K562 (cell line): ENCODE results near the gene XPNPEP1. TPM values are rescaled to one million over a fixed set of nuclear protein-coding genes. Genes with fewer than 3 reads are reported as not detected.

Source experiments
- CXXC5 ChIP-seq: fragments of 250-450 bp; sonication (Bioruptor Pico); IDR thresholded peaks from 2 replicates; pipeline ENCODE4 v1.8.0; 2022; ENCODE audit warnings: inconsistent platforms, mild to moderate bottlenecking, moderate library complexity
- EP300 ChIP-seq: IDR thresholded peaks from 2 replicates; pipeline ENCODE4 v1.6.1; 2012; ENCODE audit warnings: low read length, improper control_type of control experiment
- FOXK1 ChIP-seq: sonication (generic); formaldehyde crosslinking; IDR thresholded peaks from 2 replicates; pipeline ENCODE4 v1.8.0; 2022; ENCODE audit warnings: missing genetic modification reagents, mild to moderate bottlenecking, borderline replicate concordance
- NR1H2 ChIP-seq: sonication (generic); formaldehyde crosslinking; IDR thresholded peaks from 2 replicates; pipeline ENCODE4 v1.4.0; 2020; ENCODE audit warnings: mild to moderate bottlenecking, missing genetic modification reagents
- NR2F6 ChIP-seq: fragments of 450-650 bp; formaldehyde crosslinking; IDR thresholded peaks from 2 replicates; pipeline ENCODE4 v1.4.0; 2020; ENCODE audit warnings: mild to moderate bottlenecking
- PPARD ChIP-seq: fragments of 250-450 bp; sonication (Bioruptor Pico); IDR thresholded peaks from 2 replicates; pipeline ENCODE4 v1.8.0; 2022; ENCODE audit warnings: inconsistent platforms, mild to moderate bottlenecking, moderate library complexity
- ZBTB1 ChIP-seq: sonication (generic); formaldehyde crosslinking; IDR thresholded peaks from 2 replicates; pipeline ENCODE4 v1.8.1; 2023; ENCODE audit warnings: missing genetic modification reagents, low read depth, mild to moderate bottlenecking, borderline replicate concordance
- ZKSCAN8 ChIP-seq: fragments of 200-800 bp; sonication (Bioruptor generic); IDR thresholded peaks from 2 replicates; pipeline ENCODE4 v1.6.1; 2016; ENCODE audit warnings: missing genetic modification characterization, missing compliant biosample characterization
- ZNF239 ChIP-seq: fragments of 250-450 bp; sonication (Bioruptor Pico); IDR thresholded peaks from 2 replicates; pipeline ENCODE4 v1.4.0; 2020; ENCODE audit warnings: mild to moderate bottlenecking
- ZNF384 ChIP-seq: IDR thresholded peaks from 2 replicates; pipeline ENCODE4 v1.6.1; 2012; ENCODE audit warnings: low read depth, low read length, improper control_type of control experiment
- ZNF444 ChIP-seq: fragments of 250-450 bp; sonication (Bioruptor Pico); IDR thresholded peaks from 2 replicates; pipeline ENCODE4 v1.4.0; 2020; ENCODE audit warnings: mild to moderate bottlenecking, moderate library complexity
- polyA plus RNA-seq, 8 experiments: library from polyadenylated mRNA; depleted of rRNA in 4 of 8; stranded (reverse) in 5 of 8; unstranded in 3 of 8; fragments of >200 nt; fragmentation: Nextera tagmentation in 2 of 8; fragmentation: Illumina TruSeq in 1 of 8; extraction: Ambion mirVana in 2 of 8; extraction: Trizol in 1 of 8; gene quantifications; 2 replicates each; pipeline versions ENCODE4 v1.2.1 to v1.2.3, GENCODE V29; 2011 to 2014; ENCODE audit warnings: inconsistent platforms in 1 of 8, missing spikeins in 1 of 8
- total RNA-seq, 7 experiments: library from RNA; depleted of rRNA in 6 of 7; stranded (reverse); fragments of >200 nt in 6 of 7; fragmentation: Illumina TruSeq in 2 of 7; extraction: Trizol in 2 of 7; gene quantifications; 2 replicates each; pipeline versions ENCODE4 v1.2.1 to v1.2.3, GENCODE V29; 2011 to 2021; ENCODE audit warnings: low replicate concordance in 1 of 7
- TF ChIP-seq, protein P1 (sequence below): fragments of 450-650 bp; IDR thresholded peaks from 2 replicates; pipeline ENCODE4 v1.6.1; 2016; ENCODE audit warnings: low read depth
- TF ChIP-seq, protein P2 (sequence below): IDR thresholded peaks from 2 replicates; pipeline ENCODE4 v1.6.1; 2016; ENCODE audit warnings: missing genetic modification characterization, missing compliant biosample characterization
- TF ChIP-seq, protein P3 (sequence below): sonication (generic); formaldehyde crosslinking; IDR thresholded peaks from 2 replicates; pipeline ENCODE4 v1.8.1; 2022; ENCODE audit warnings: missing genetic modification reagents
- TF ChIP-seq, protein P4 (sequence below): sonication (generic); formaldehyde crosslinking; IDR thresholded peaks from 2 replicates; pipeline ENCODE4 v1.8.0; 2023; ENCODE audit warnings: mild to moderate bottlenecking, missing genetic modification reagents

XPNPEP1 gene
- total and polyA plus RNA-seq, 9 of the 15 experiments (the other 6 are each of a cell fraction or from before 2014, with no cell fraction given) = 24.2 to 93.5 (median 40.1) TPM

DNA sequence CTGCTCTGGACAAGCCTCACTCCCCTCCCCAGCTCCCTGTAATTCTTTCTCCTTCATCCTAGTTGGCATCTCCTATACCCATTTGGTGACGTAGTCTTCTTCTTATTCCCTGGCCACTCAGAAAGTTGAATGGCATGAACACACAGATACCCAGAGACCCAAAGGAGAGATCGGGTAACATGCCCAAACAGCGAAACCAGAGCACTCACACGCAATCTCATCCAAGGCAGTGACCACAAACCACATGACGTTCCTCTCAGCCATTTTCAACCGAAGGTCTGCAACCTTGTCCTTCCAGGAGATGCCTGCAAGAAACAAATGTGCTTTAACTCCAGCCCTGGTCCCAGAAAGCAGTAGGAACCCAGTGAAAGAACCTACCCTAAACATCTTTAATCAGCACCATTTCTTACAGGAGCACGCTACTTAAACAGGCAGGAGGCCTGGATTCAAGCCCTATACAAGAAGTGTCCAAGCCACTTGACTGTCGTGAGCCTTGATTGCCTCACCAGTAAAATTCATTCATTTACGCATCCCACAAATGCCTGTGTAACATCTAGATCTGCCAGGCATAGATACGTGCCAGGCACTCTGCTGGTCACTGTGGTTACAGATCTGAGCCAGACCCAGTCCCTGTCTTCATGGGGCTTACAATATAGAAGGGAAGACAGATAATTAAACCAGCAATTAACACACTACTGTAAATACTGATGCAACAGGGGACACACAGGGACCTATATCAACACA lies 37.1 kb downstream of the XPNPEP1 start (continued):
- TF ChIP-seq, protein P1, sequence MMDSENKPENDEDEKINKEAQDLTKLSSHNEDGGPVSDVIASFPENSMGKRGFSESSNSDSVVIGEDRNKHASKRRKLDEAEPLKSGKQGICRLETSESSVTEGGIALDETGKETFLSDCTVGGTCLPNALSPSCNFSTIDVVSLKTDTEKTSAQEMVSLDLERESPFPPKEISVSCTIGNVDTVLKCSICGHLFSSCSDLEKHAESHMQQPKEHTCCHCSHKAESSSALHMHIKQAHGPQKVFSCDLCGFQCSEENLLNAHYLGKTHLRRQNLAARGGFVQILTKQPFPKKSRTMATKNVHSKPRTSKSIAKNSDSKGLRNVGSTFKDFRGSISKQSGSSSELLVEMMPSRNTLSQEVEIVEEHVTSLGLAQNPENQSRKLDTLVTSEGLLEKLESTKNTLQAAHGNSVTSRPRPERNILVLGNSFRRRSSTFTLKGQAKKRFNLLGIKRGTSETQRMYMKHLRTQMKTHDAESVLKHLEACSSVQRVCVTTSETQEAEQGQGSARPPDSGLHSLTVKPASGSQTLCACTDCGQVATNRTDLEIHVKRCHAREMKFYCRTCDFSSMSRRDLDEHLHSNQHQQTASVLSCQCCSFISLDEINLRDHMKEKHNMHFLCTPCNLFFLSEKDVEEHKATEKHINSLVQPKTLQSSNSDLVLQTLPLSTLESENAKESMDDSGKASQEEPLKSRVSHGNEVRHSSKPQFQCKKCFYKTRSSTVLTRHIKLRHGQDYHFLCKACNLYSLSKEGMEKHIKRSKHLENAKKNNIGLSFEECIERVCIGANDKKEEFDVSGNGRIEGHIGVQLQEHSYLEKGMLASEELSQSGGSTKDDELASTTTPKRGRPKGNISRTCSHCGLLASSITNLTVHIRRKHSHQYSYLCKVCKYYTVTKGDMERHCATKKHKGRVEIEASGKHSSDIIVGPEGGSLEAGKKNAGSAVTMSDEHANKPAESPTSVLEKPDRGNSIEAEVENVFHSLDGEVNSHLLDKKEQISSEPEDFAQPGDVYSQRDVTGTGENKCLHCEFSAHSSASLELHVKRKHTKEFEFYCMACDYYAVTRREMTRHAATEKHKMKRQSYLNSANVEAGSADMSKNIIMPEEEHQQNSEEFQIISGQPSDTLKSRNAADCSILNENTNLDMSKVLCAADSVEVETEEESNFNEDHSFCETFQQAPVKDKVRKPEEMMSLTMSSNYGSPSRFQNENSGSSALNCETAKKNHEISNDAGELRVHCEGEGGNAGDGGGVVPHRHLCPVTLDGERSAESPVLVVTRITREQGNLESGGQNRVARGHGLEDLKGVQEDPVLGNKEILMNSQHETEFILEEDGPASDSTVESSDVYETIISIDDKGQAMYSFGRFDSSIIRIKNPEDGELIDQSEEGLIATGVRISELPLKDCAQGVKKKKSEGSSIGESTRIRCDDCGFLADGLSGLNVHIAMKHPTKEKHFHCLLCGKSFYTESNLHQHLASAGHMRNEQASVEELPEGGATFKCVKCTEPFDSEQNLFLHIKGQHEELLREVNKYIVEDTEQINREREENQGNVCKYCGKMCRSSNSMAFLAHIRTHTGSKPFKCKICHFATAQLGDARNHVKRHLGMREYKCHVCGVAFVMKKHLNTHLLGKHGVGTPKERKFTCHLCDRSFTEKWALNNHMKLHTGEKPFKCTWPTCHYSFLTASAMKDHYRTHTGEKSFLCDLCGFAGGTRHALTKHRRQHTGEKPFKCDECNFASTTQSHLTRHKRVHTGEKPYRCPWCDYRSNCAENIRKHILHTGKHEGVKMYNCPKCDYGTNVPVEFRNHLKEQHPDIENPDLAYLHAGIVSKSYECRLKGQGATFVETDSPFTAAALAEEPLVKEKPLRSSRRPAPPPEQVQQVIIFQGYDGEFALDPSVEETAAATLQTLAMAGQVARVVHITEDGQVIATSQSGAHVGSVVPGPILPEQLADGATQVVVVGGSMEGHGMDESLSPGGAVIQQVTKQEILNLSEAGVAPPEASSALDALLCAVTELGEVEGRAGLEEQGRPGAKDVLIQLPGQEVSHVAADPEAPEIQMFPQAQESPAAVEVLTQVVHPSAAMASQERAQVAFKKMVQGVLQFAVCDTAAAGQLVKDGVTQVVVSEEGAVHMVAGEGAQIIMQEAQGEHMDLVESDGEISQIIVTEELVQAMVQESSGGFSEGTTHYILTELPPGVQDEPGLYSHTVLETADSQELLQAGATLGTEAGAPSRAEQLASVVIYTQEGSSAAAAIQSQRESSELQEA = no peak
- TF ChIP-seq, protein P2, sequence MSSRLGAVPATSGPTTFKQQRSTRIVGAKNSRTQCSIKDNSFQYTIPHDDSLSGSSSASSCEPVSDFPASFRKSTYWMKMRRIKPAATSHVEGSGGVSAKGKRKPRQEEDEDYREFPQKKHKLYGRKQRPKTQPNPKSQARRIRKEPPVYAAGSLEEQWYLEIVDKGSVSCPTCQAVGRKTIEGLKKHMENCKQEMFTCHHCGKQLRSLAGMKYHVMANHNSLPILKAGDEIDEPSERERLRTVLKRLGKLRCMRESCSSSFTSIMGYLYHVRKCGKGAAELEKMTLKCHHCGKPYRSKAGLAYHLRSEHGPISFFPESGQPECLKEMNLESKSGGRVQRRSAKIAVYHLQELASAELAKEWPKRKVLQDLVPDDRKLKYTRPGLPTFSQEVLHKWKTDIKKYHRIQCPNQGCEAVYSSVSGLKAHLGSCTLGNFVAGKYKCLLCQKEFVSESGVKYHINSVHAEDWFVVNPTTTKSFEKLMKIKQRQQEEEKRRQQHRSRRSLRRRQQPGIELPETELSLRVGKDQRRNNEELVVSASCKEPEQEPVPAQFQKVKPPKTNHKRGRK = no peak
- no peak for TF ChIP-seq PPARD
- TF ChIP-seq NR1H2 (CRISPR knock-in tag) = no peak
- TF ChIP-seq ZNF239 (CRISPR knock-in tag) = no peak
- TF ChIP-seq EP300 = no peak
- TF ChIP-seq, protein P3, sequence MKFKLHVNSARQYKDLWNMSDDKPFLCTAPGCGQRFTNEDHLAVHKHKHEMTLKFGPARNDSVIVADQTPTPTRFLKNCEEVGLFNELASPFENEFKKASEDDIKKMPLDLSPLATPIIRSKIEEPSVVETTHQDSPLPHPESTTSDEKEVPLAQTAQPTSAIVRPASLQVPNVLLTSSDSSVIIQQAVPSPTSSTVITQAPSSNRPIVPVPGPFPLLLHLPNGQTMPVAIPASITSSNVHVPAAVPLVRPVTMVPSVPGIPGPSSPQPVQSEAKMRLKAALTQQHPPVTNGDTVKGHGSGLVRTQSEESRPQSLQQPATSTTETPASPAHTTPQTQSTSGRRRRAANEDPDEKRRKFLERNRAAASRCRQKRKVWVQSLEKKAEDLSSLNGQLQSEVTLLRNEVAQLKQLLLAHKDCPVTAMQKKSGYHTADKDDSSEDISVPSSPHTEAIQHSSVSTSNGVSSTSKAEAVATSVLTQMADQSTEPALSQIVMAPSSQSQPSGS (CRISPR knock-in tag) = no peak
- no peak for TF ChIP-seq ZNF384
- TF ChIP-seq, protein P4, sequence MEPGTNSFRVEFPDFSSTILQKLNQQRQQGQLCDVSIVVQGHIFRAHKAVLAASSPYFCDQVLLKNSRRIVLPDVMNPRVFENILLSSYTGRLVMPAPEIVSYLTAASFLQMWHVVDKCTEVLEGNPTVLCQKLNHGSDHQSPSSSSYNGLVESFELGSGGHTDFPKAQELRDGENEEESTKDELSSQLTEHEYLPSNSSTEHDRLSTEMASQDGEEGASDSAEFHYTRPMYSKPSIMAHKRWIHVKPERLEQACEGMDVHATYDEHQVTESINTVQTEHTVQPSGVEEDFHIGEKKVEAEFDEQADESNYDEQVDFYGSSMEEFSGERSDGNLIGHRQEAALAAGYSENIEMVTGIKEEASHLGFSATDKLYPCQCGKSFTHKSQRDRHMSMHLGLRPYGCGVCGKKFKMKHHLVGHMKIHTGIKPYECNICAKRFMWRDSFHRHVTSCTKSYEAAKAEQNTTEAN (CRISPR knock-in tag) = no peak
- no peak for TF ChIP-seq CXXC5 (CRISPR knock-in tag)
- no peak for TF ChIP-seq ZKSCAN8 (CRISPR knock-in tag)
- TF ChIP-seq ZBTB1 (CRISPR knock-in tag) = no peak
- no peak for TF ChIP-seq NR2F6 (CRISPR knock-in tag)
- no peak for TF ChIP-seq FOXK1 (CRISPR knock-in tag)
- no peak for TF ChIP-seq ZNF444 (CRISPR knock-in tag)
- TF ChIP-seq, all 486 proteins: peak for 0
